HepG2 (cell line): ENCODE results near the gene HDAC5. TPM values are rescaled to one million over a fixed set of nuclear protein-coding genes. Genes with fewer than 3 reads are reported as not detected.

Experiments used
- ATAC-seq: fragments of 200-7000 bp; cut with Tn5 transposase; 3 replicates; pipeline ENCODE4 v1.9.1; 2020; ENCODE audit warnings: mild to moderate bottlenecking, moderate library complexity
- BruUV-seq: library from RNA; stranded (reverse); fragments of 400-500 nt; replicated peaks from 2 replicates; lab custom pipeline; 2021; lab: Mats Ljungman, UMichigan
- CTCF ChIA-PET: fragments of 300-600 bp; formaldehyde crosslinking; extraction: SDS; loops from one replicate; lab custom pipeline; 2021; ENCODE audit warnings: low total read pairs, inconsistent platforms, low intra/inter-chr PET ratio; lab: Yijun Ruan, JAX
- POLR2A ChIA-PET: fragments of 350-600 bp; sonication (Branson Sonifier 250); formaldehyde crosslinking; loops from one replicate; lab custom pipeline; 2020; ENCODE audit warnings: antibody characterized with exemption, inconsistent platforms; lab: Yijun Ruan, JAX
- DNase-seq: peaks from one replicate; pipeline ENCODE4 v3.0.0-alpha.2; 2015; ENCODE audit warnings: low spot score
- FAIRE-seq: peaks from 3 replicates; lab custom pipeline; 2011; peaks lifted over from hg19 to GRCh38; lab: Jason Lieb, UNC
- H2AFZ ChIP-seq: one replicate; pipeline ENCODE4 v1.6.1; 2011; ENCODE audit warnings: low read length, inconsistent platforms
- H3K27ac ChIP-seq: fragments of 300-600 bp; 3 replicates; pipeline ENCODE4 v1.8.0; 2011; ENCODE audit warnings: mixed run types, mild to moderate bottlenecking, mixed read lengths, low read length, inconsistent platforms; ENCODE audit not compliant: insufficient read depth; ENCODE audit errors: extremely low read length
- H3K27me3 ChIP-seq, 2 experiments: fragments of 200-600 bp in 1 of 2; 2 replicates in 1 of 2; 3 replicates in 1 of 2; pipeline versions ENCODE4 v1.6.0 to v1.8.0; 2011; ENCODE audit warnings: low read length in 2 of 2, mild to moderate bottlenecking in 2 of 2, moderate library complexity in 2 of 2, inconsistent platforms in 1 of 2; ENCODE audit not compliant: insufficient read depth in 2 of 2, control insufficient read depth in 1 of 2
- H3K36me3 ChIP-seq, 2 experiments: fragments of 200-600 bp in 1 of 2; replicated peaks in 1 of 2; 2 replicates in 1 of 2; 3 replicates in 1 of 2; pipeline versions ENCODE4 v1.5.1 to v1.8.0; 2011; ENCODE audit warnings: low read length in 2 of 2, inconsistent platforms in 1 of 2; ENCODE audit not compliant: insufficient read depth in 2 of 2, control insufficient read depth in 1 of 2
- H3K4me1 ChIP-seq: 2 replicates; pipeline ENCODE4 v1.5.1; 2012; ENCODE audit warnings: low read length, inconsistent platforms; ENCODE audit not compliant: insufficient read depth
- H3K4me2 ChIP-seq: 2 replicates; pipeline ENCODE4 v1.6.0; 2011; ENCODE audit warnings: low read depth, low read length, inconsistent platforms
- H3K4me3 ChIP-seq, 3 experiments: fragments of 200-600 bp in 1 of 3; sonication (generic), shearing (Covaris generic) in 1 of 3; replicated peaks in 1 of 3; 2 replicates each; pipeline ENCODE4 v1.5.1; 2011 to 2016; ENCODE audit warnings: low read length in 3 of 3, inconsistent platforms in 2 of 3, low read depth in 2 of 3, mild to moderate bottlenecking in 2 of 3, control low read depth in 1 of 3, mixed read lengths in 1 of 3; ENCODE audit not compliant: insufficient read depth in 1 of 3
- H3K79me2 ChIP-seq: one replicate; pipeline ENCODE4 v1.6.1; 2011; ENCODE audit warnings: low read length, inconsistent platforms; ENCODE audit not compliant: insufficient read depth
- H3K9ac ChIP-seq: 2 replicates; pipeline ENCODE4 v1.6.0; 2011; ENCODE audit warnings: mild to moderate bottlenecking, low read depth, low read length, inconsistent platforms; ENCODE audit not compliant: insufficient read depth
- H3K9me3 ChIP-seq: 2 replicates; pipeline ENCODE4 v1.5.1; 2012; ENCODE audit warnings: mild to moderate bottlenecking, low read length
- H4K20me1 ChIP-seq: 2 replicates; pipeline ENCODE4 v1.6.0; 2011; ENCODE audit warnings: inconsistent platforms, mild to moderate bottlenecking, low read length, moderate library complexity; ENCODE audit not compliant: insufficient read depth
- ARID4A ChIP-seq: sonication (generic); formaldehyde crosslinking; IDR thresholded peaks from 2 replicates; pipeline ENCODE4 v1.5.0; 2020; ENCODE audit warnings: mild to moderate bottlenecking, missing genetic modification reagents, borderline replicate concordance
- ERF ChIP-seq: IDR thresholded peaks from 2 replicates; pipeline ENCODE4 v1.6.1; 2018; ENCODE audit warnings: missing biosample characterization, missing genetic modification reagents
- HMGXB4 ChIP-seq, 2 experiments: sonication (generic) in 1 of 2; formaldehyde crosslinking in 1 of 2; IDR thresholded peaks; 2 replicates each; pipeline versions ENCODE4 v1.4.0 to v1.6.1; 2018 to 2020; ENCODE audit warnings: missing genetic modification reagents in 2 of 2, borderline replicate concordance in 1 of 2, low read depth in 1 of 2, mild to moderate bottlenecking in 1 of 2, missing biosample characterization in 1 of 2
- HOXA3 ChIP-seq: sonication (generic); formaldehyde crosslinking; IDR thresholded peaks from 2 replicates; pipeline ENCODE4 v1.5.0; 2020; ENCODE audit warnings: missing genetic modification reagents
- KDM2A ChIP-seq: sonication (generic); formaldehyde crosslinking; IDR thresholded peaks from 2 replicates; pipeline ENCODE4 v1.4.0; 2020; ENCODE audit warnings: low read depth, missing genetic modification reagents, borderline replicate concordance
- MIER3 ChIP-seq: IDR thresholded peaks from 2 replicates; pipeline ENCODE4 v1.6.1; 2016; ENCODE audit warnings: missing compliant biosample characterization, borderline replicate concordance
- ZBTB7B ChIP-seq: sonication (generic); formaldehyde crosslinking; IDR thresholded peaks from 2 replicates; pipeline ENCODE4 v1.4.0; 2020; ENCODE audit warnings: missing genetic modification reagents
- ZC3H4 ChIP-seq: sonication (generic); formaldehyde crosslinking; IDR thresholded peaks from 2 replicates; pipeline ENCODE4 v1.4.0; 2020; ENCODE audit warnings: missing genetic modification reagents, borderline replicate concordance
- ZNF331 ChIP-seq: sonication (generic); formaldehyde crosslinking; IDR thresholded peaks from 2 replicates; pipeline ENCODE4 v1.4.0; 2020; ENCODE audit warnings: missing genetic modification reagents
- ZNF333 ChIP-seq: sonication (generic); formaldehyde crosslinking; IDR thresholded peaks from 2 replicates; pipeline ENCODE4 v1.4.0; 2020; ENCODE audit warnings: mild to moderate bottlenecking, missing genetic modification reagents, borderline replicate concordance
- ZNF343 ChIP-seq: sonication (generic); formaldehyde crosslinking; IDR thresholded peaks from 2 replicates; pipeline ENCODE4 v1.4.0; 2020; ENCODE audit warnings: mild to moderate bottlenecking, missing genetic modification reagents
- ZNF605 ChIP-seq: sonication (generic); formaldehyde crosslinking; IDR thresholded peaks from 2 replicates; pipeline ENCODE4 v1.8.0; 2022; ENCODE audit warnings: mild to moderate bottlenecking, missing genetic modification reagents
- ZNF614 ChIP-seq: IDR thresholded peaks from 2 replicates; pipeline ENCODE4 v1.6.1; 2018; ENCODE audit warnings: missing biosample characterization, missing genetic modification reagents, inconsistent platforms, borderline replicate concordance
- ZSCAN25 ChIP-seq: sonication (generic); formaldehyde crosslinking; IDR thresholded peaks from 2 replicates; pipeline ENCODE4 v1.8.0; 2022; ENCODE audit warnings: mild to moderate bottlenecking, missing genetic modification reagents
- WGBS: methylation state at CpG from one replicate; pipeline ENCODE4 v1.1.6; 2017; ENCODE audit warnings: low lambda C conversion rate; 5-methylcytosine and 5-hydroxymethylcytosine counted together
- in situ Hi-C: cut with HindIII; loops from 2 replicates; pipeline ENCODE4 v1.10.0; 2017; ENCODE audit warnings: low pct_unique_long_range_greater_than_20kb; ENCODE audit not compliant: extremely low pct_ligation_motif_present
- intact Hi-C: fragments of 100-400 bp; cut with micrococcal nuclease; formaldehyde crosslinking; loops from one replicate; pipeline ENCODE4 v1.10.0; 2022; ENCODE audit not compliant: unreplicated experiment
- polyA plus RNA-seq, 8 experiments: library from polyadenylated mRNA; depleted of rRNA in 3 of 8; stranded (reverse) in 7 of 8; unstranded in 1 of 8; fragments of >200 nt; fragmentation: Illumina TruSeq in 4 of 8; extraction: Trizol in 4 of 8; gene quantifications; 2 replicates each; pipeline versions ENCODE4 v1.2.1 to v1.2.3, GENCODE V29; 2011 to 2016; ENCODE audit warnings: low read depth in 4 of 8, missing spikeins in 1 of 8, mixed read lengths in 1 of 8; ENCODE audit not compliant: insufficient read depth in 1 of 8
- total RNA-seq, 5 experiments: library from RNA; depleted of rRNA; stranded (reverse); fragments of >200 nt; fragmentation: Illumina TruSeq; extraction: Trizol; gene quantifications; 2 replicates each; pipeline ENCODE4 v1.2.3, GENCODE V29; 2016; ENCODE audit warnings: low read depth in 1 of 5

HDAC5 gene
- total and polyA plus RNA-seq, 2 of the 13 experiments (the other 11 are each of a cell fraction or from before 2014, with no cell fraction given) = 46.4 to 85.4 TPM

GRCh38 chr17:44115585-44116415 lies 7.6 kb downstream of the HDAC5 start:
- intact Hi-C loops = loop anchor here (1.0 kb wide), 1 partner anchor 32 kb away; no protein-coding TSS in a partner anchor
- no peak overlapping the region for H3K27ac ChIP-seq
- no peaks in the 10 kb centered on the region; a peak in 2 of 5 replicates for H3K36me3 ChIP-seq
- peaks cover 51% of the 10 kb centered on the region for H3K4me1 ChIP-seq
- H3K4me2 ChIP-seq = no peak overlapping the region
- peak; percentile 16; the same call in 2 of the 3 replicates for ATAC-seq
- H2AFZ ChIP-seq = no peak overlapping the region
- H3K4me3 ChIP-seq = no peak overlapping the region
- in situ Hi-C loops = no loop called here
- peaks cover 32% of the 10 kb centered on the region; the same call in 1 of the 2 replicates for H4K20me1 ChIP-seq
- H3K9ac ChIP-seq = no peak overlapping the region
- H3K27me3 ChIP-seq = peaks cover 0 to 2% of the 10 kb centered on the region in 2 experiments; a peak in 1 of 5 replicates
- H3K79me2 ChIP-seq = peaks cover 2% of the 10 kb centered on the region
- H3K9me3 ChIP-seq = no peaks in the 10 kb centered on the region
- 49% methylated on average over 11 of the region's 11 CpGs for WGBS
- no peak for DNase-seq
- no TSS peak for BruUV-seq
- FAIRE-seq = peak; percentile 56
- POLR2A ChIA-PET = interaction anchor here (1.0 to 1.9 kb wide), 13 partner anchors 8 to 114 kb away, joined by 3 to 10 read pairs (median 4); partner anchors contain the start of genes G6PC3, HDAC5 and LSM12
- CTCF ChIA-PET = interaction anchor here (0.8 to 3.4 kb wide), 5 partner anchors 8 to 52 kb away, joined by 3 to 80 read pairs (median 6); partner anchors contain the start of gene HDAC5
- no peak for TF ChIP-seq ZC3H4 (CRISPR knock-in tag)
- peak; percentile 38; the same call in 1 of the 2 replicates for TF ChIP-seq ARID4A (CRISPR knock-in tag)
- TF ChIP-seq ZNF343 = 0 out of 2 replicates have a peak, but pooled peaks have one; percentile 32
- TF ChIP-seq ERF = no peak
- TF ChIP-seq HMGXB4 (CRISPR knock-in tag; IDR thresholded peaks at IDR 0.05; ENCODE audit: borderline replicate concordance in 1 of 2, low read depth in 1 of 2) = peak in 1 of 2 experiments; percentile 42; a peak in 1 of 4 replicates
- TF ChIP-seq ZNF614 = peak; percentile 29; the same call in 1 of the 2 replicates
- TF ChIP-seq KDM2A (CRISPR knock-in tag) = 0 out of 2 replicates have a peak, but pooled peaks have one; percentile 44
- TF ChIP-seq HOXA3 = peak; percentile 2; the same call in 1 of the 2 replicates
- TF ChIP-seq MIER3 (CRISPR knock-in tag) = no peak
- TF ChIP-seq ZSCAN25 (CRISPR knock-in tag) = peak; percentile 21; the same call in 1 of the 2 replicates
- TF ChIP-seq ZNF331 = 0 out of 2 replicates have a peak, but pooled peaks have one; percentile 33
- TF ChIP-seq ZNF333 (CRISPR knock-in tag) = 0 out of 2 replicates have a peak, but pooled peaks have one; percentile 10
- 0 out of 2 replicates have a peak, but pooled peaks have one; percentile 51 for TF ChIP-seq ZBTB7B (CRISPR knock-in tag)
- 0 out of 2 replicates have a peak, but pooled peaks have one; percentile 51 for TF ChIP-seq ZNF605 (CRISPR knock-in tag)
